Testis (tissue), 3 donors: ENCODE measurements around the gene PANX2. TPM values are rescaled to one million over a fixed set of nuclear protein-coding genes. Genes with fewer than 3 reads are reported as not detected.

Experiments
- DNase-seq: peaks from one replicate; pipeline ENCODE4 v3.0.0-alpha.2; 2019
- H3K27ac ChIP-seq, 2 donors: fragments of 200-600 bp; sonication (generic); one replicate each; pipeline ENCODE4 v1.5.1; 2019
- H3K27me3 ChIP-seq: fragments of 200-600 bp; sonication (generic); one replicate; pipeline ENCODE4 v1.5.1; 2019
- H3K36me3 ChIP-seq: fragments of 200-600 bp; sonication (generic); one replicate; pipeline ENCODE4 v1.5.1; 2017; ENCODE audit warnings: low read depth; ENCODE audit errors: missing control alignments
- H3K4me1 ChIP-seq: fragments of 200-600 bp; sonication (generic); one replicate; pipeline ENCODE4 v1.5.1; 2019
- H3K4me3 ChIP-seq, 2 donors: fragments of 200-600 bp; sonication (generic); one replicate each; pipeline ENCODE4 v1.5.1; 2017 to 2019
- H3K9me3 ChIP-seq: fragments of 200-600 bp; sonication (generic); one replicate; pipeline ENCODE4 v1.5.1; 2017
- CTCF ChIP-seq, 3 experiments: fragments of 450-650 bp in 2 of 3; fragments of 200-600 bp in 1 of 3; sonication (generic) in 1 of 3; IDR thresholded peaks; one replicate each; pipeline ENCODE4 v1.5.1; 2016 to 2019; ENCODE audit warnings: antibody characterized with exemption in 3 of 3, mild to moderate bottlenecking in 2 of 3, moderate library complexity in 1 of 3
- POLR2A ChIP-seq: fragments of 450-650 bp; IDR thresholded peaks from one replicate; pipeline ENCODE4 v1.6.1; 2017; ENCODE audit warnings: antibody characterized with exemption, mild to moderate bottlenecking, moderate library complexity
- WGBS, 2 donors: methylation state at CpG; one replicate each; pipeline ENCODE4 v1.1.5; 2018; 5-methylcytosine and 5-hydroxymethylcytosine counted together
- intact Hi-C: fragments of 100-400 bp; cut with DNase I; formaldehyde crosslinking; loops from one replicate; pipeline ENCODE4 v1.15.1; 2023; ENCODE audit warnings: low total_unique reads
- polyA plus RNA-seq: library from polyadenylated mRNA; stranded (reverse); fragments of 350-450 nt; fragmentation: Illumina TruSeq; extraction: RNeasy Lipid Tissue Mini Kit (QIAGEN cat#74804); gene quantifications from one replicate; pipeline ENCODE4 v1.2.3, GENCODE V29; 2014; ENCODE audit warnings: low read depth, low replicate concordance; ENCODE audit not compliant: insufficient read depth
- total RNA-seq, 2 donors: library from RNA; depleted of rRNA; stranded (reverse); fragments of >200 nt; gene quantifications; one replicate each; pipeline ENCODE4 v1.2.3, GENCODE V29; 2016

PANX2 gene
- total and polyA plus RNA-seq, 3 donors from 2014 or later, result 2.0 to 6.3 (median 5.3) TPM

- DNase-seq, result no peak
- no peak overlapping the region for H3K4me3 ChIP-seq
- H3K27ac ChIP-seq, result no peak overlapping the region
- TF ChIP-seq POLR2A, result no peak
- TF ChIP-seq CTCF (IDR thresholded peaks at IDR 0.05), result no peak
- intact Hi-C loops, result loop anchor here (10.0 kb wide), 1 partner anchor 64 kb away; no protein-coding TSS in a partner anchor
- H3K9me3 ChIP-seq, result no peaks in the 10 kb centered on the region
- peaks cover 32% of the 10 kb centered on the region for H3K4me1 ChIP-seq
- H3K36me3 ChIP-seq, result no peaks in the 10 kb centered on the region
- H3K27me3 ChIP-seq, result no peaks in the 10 kb centered on the region
- 77 to 82% methylated on average over 16 to 22 of the region's 22 CpGs for WGBS, 2 donors
These were observed 38.0 kb downstream of the PANX2 start for GRCh38 chr22:50208430-50208938.

- Histone ChIP-seq H3K36me3 (no peaks in the 10 kb centered on the region), H3K9me3 (no peaks in the 10 kb centered on the region), H3K4me3 (no peak overlapping the region), H3K27ac (peak overlapping the region; percentile 50 to 56), H3K27me3 (no peaks in the 10 kb centered on the region), H3K4me1 (peaks cover 32% of the 10 kb centered on the region)
- 53 to 63% methylated on average over 3 to 26 of the region's 31 CpGs for WGBS, 2 donors
- DNase-seq, result peak; percentile 74
- TF ChIP-seq CTCF (IDR thresholded peaks at IDR 0.05) (no peak), POLR2A (no peak)
- intact Hi-C loops, result loop anchor here (10.0 kb wide), 1 partner anchor 64 kb away; no protein-coding TSS in a partner anchor
These were observed 38.7 kb downstream of the PANX2 start for GRCh38 chr22:50208939-50209892.

- DNase-seq, result peak; percentile 78
- WGBS, 2 donors, result 34 to 72% methylated on average over 7 to 20 of the region's 20 CpGs
These were observed 39.4 kb downstream of the PANX2 start for GRCh38 chr22:50209893-50210292.

GRCh38 chr22:50210378-50211139, 40.0 kb downstream of the PANX2 start:
- intact Hi-C loops, result no loop called here
- Histone ChIP-seq H3K27ac (no peak overlapping the region), H3K9me3 (no peaks in the 10 kb centered on the region), H3K4me3 (no peak overlapping the region), H3K36me3 (no peaks in the 10 kb centered on the region), H3K27me3 (no peaks in the 10 kb centered on the region), H3K4me1 (peaks cover 37% of the 10 kb centered on the region)
- no peak for DNase-seq
- 93 to 97% methylated on average over 17 to 32 of the region's 32 CpGs for WGBS, 2 donors
- TF ChIP-seq POLR2A (no peak), CTCF (IDR thresholded peaks at IDR 0.05) (no peak)

More at GRCh38 chr22:50209893-50210292, 39.4 kb downstream of the PANX2 start:
- Histone ChIP-seq H3K27me3 (no peaks in the 10 kb centered on the region), H3K4me3 (no peak overlapping the region), H3K36me3 (no peaks in the 10 kb centered on the region), H3K27ac (peak overlapping the region; percentile 50 to 56), H3K9me3 (no peaks in the 10 kb centered on the region), H3K4me1 (peaks cover 32% of the 10 kb centered on the region)
- TF ChIP-seq CTCF (IDR thresholded peaks at IDR 0.05), result peak; percentile 80 to 87 (median 85)
- TF ChIP-seq POLR2A, result no peak
- intact Hi-C loops, result loop anchor here (10.0 kb wide), 1 partner anchor 65 kb away; no protein-coding TSS in a partner anchor
